Activated naive CD8-positive, alpha-beta T cell treated with anti-CD3 and anti-CD28 coated beads, Interleukin-2, amount 10 ng/mL, durations not matched to agents 7 days and 5 days (primary cell): ENCODE measurements around the gene CCM2. TPM values are rescaled to one million over a fixed set of nuclear protein-coding genes. Genes with fewer than 3 reads are reported as not detected.

Source experiments
- ATAC-seq: fragments of 150-1000 bp; cut with Tn5 transposase; one replicate; pipeline ENCODE4 v1.10.0; 2021; ENCODE audit warnings: low read depth, moderate library complexity
- POLR2A ChIA-PET: fragments of 350-600 bp; sonication (Branson Sonifier 250); formaldehyde crosslinking; loops from one replicate; lab custom pipeline; 2021; ENCODE audit warnings: antibody characterized with exemption; lab: Charles Lee
- DNase-seq: peaks from one replicate; pipeline ENCODE4 v3.0.0; 2021
- H3K27ac Mint-ChIP-seq: one replicate; pipeline ENCODE4 v1.8.0; 2022; ENCODE audit warnings: mild to moderate bottlenecking, mixed read lengths
- H3K27me3 Mint-ChIP-seq: one replicate; pipeline ENCODE4 v1.8.0; 2022; ENCODE audit warnings: mild to moderate bottlenecking, moderate library complexity, mixed read lengths
- H3K36me3 Mint-ChIP-seq: one replicate; pipeline ENCODE4 v1.8.0; 2021; ENCODE audit warnings: mild to moderate bottlenecking, mixed read lengths
- H3K4me1 Mint-ChIP-seq: one replicate; pipeline ENCODE4 v1.8.0; 2021; ENCODE audit warnings: mixed read lengths
- H3K4me3 Mint-ChIP-seq: one replicate; pipeline ENCODE4 v1.8.0; 2022; ENCODE audit warnings: mild to moderate bottlenecking, moderate library complexity, mixed read lengths
- H3K9me3 Mint-ChIP-seq: one replicate; pipeline ENCODE4 v1.8.0; 2021; ENCODE audit warnings: mixed read lengths
- total RNA-seq, 2 experiments: library from RNA; stranded (reverse); gene quantifications; one replicate each; pipeline ENCODE4 v1.2.3, GENCODE V29; 2021

Gene CCM2
- total RNA-seq, 2 experiments from 2014 or later, result 126 to 132 TPM

DNA sequence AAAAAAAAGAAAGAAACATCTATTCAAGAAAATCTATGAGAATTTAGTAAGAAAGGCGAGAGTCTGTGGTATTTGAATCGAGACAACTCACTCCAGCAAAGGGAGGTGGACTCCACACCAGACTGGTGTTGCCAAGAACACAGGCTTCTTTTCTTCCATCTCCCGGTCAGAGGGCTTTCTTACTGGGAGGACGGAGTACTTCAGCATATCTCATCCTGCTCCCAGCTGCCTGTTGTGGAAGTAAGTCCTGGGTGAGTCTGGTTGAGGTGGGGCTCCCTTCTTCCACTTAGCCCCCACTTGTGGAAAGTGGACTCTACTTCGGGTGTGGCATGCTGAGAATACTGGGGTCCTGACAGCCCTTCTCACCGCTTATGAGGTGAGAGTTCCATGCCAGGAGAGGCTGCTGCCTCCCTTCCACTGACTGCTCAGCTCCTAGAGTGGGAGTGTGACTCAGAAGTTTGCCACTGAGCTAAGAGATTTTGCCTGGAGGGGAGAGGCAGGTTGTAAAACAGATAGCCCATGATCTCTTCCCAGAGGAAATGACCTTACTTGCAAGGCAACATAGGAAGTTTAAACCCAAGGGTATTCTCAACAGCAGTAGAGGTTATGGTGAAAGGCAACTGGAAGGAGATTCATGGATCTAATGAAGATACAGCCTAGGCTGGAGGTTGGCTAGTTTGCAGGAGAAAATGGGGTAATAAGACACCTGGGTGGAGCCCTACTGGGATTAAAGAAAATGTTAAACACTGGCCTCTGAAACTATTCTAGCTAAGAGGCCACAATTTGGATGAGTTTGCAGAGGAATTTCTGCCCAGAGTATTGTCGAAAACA lies 92.3 kb downstream of the CCM2 start:
- POLR2A ChIA-PET, result no interaction called here
- ATAC-seq (no peak), DNase-seq (no peak)
- Mint-ChIP-seq H3K4me3 (no peak overlapping the region), H3K27me3 (peaks cover 25% of the 10 kb centered on the region), H3K27ac (no peak overlapping the region), H3K36me3 (peaks cover 3% of the 10 kb centered on the region), H3K4me1 (peaks cover 4% of the 10 kb centered on the region), H3K9me3 (peaks cover 1% of the 10 kb centered on the region)

- Mint-ChIP-seq H3K36me3 (peaks cover 3% of the 10 kb centered on the region), H3K9me3 (peaks cover 1% of the 10 kb centered on the region), H3K27ac (no peak overlapping the region), H3K4me3 (no peak overlapping the region), H3K4me1 (peaks cover 4% of the 10 kb centered on the region), H3K27me3 (peaks cover 25% of the 10 kb centered on the region)
- ATAC-seq (no peak), DNase-seq (no peak)
- POLR2A ChIA-PET, result no interaction called here
These were observed 92.9 kb downstream of the CCM2 start for GRCh38 chr7:45092931-45093235.

GRCh38 chr7:45098983-45099839 lies 99.2 kb downstream of the CCM2 start:
- H3K36me3 Mint-ChIP-seq, result peaks cover 2% of the 10 kb centered on the region
- POLR2A ChIA-PET, result interaction anchor here (0.6 to 1.1 kb wide), 3 partner anchors 11 to 133 kb away, joined by 3 to 4 read pairs (median 4); partner anchors contain the start of gene NACAD
- H3K27ac Mint-ChIP-seq, result no peak overlapping the region
- no peaks in the 10 kb centered on the region for H3K27me3 Mint-ChIP-seq
- DNase-seq (no peak), ATAC-seq (no peak)
- H3K9me3 Mint-ChIP-seq, result no peaks in the 10 kb centered on the region
- H3K4me3 Mint-ChIP-seq, result no peak overlapping the region
- H3K4me1 Mint-ChIP-seq, result no peaks in the 10 kb centered on the region

DNA sequence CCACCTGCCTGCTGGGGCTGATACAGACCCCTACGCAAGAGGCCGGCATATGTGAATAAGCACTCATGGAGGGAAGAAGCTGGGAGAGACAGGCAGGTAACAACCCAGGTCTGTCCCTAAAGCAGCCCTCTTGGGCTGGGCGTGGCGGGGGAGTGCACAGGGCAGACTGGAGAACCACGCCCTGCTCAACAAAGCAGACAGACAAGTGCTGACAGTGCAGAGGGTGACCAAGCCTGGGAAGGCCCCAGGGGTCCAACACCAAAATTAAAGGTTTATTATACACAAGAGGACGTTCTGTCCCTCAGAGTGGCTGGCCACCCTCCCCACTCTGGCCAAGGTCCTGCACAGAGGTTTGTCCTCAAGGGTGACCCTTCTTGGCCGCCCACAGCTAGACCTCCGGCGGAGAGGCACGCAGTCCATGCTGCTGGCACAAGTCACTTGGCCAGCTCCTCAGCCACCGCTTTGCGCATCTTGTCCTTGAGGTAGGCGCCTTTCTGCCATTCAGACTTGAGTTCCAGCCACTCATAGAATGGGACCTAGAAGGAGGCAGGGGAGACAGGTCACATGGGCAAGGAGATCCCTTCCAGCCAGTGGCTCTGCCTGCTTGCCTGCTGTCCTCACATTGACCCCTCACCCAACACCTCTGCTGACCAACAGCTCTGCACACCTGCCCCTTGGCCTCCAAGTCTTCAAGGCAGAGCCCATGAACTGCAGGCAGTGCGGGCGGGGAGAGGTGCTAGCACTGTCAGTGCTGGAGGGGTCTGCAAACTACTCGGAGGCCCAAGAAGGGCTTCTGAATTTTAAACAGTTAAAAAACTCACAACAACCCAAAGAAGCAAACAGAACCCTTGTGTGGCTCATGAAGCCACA lies 100.1 kb downstream of the CCM2 start:
- Mint-ChIP-seq H3K27ac (peak overlapping the region; percentile 61), H3K36me3 (peaks cover 2% of the 10 kb centered on the region), H3K9me3 (no peaks in the 10 kb centered on the region), H3K4me3 (no peak overlapping the region), H3K4me1 (no peaks in the 10 kb centered on the region), H3K27me3 (no peaks in the 10 kb centered on the region)
- POLR2A ChIA-PET, result interaction anchor here (0.6 to 1.1 kb wide), 4 partner anchors 10 to 134 kb away, joined by 3 to 4 read pairs (median 4); partner anchors contain the start of gene NACAD
- ATAC-seq, result no peak
- no peak for DNase-seq

- Mint-ChIP-seq H3K9me3 (no peaks in the 10 kb centered on the region), H3K4me3 (no peak overlapping the region), H3K36me3 (peaks cover 2% of the 10 kb centered on the region), H3K27me3 (no peaks in the 10 kb centered on the region), H3K27ac (no peak overlapping the region), H3K4me1 (no peaks in the 10 kb centered on the region)
- DNase-seq (no peak), ATAC-seq (no peak)
- POLR2A ChIA-PET, result interaction anchor here (1.0 kb wide), 1 partner anchor 10 kb away, joined by 3 read pairs; no protein-coding TSS in a partner anchor
These were observed 100.9 kb downstream of the CCM2 start for GRCh38 chr7:45100761-45101480.

GRCh38 chr7:45101748-45102147 lies 101.7 kb downstream of the CCM2 start:
- ATAC-seq, result no peak
- Mint-ChIP-seq H3K27me3 (no peaks in the 10 kb centered on the region), H3K9me3 (no peaks in the 10 kb centered on the region), H3K4me1 (no peaks in the 10 kb centered on the region), H3K27ac (no peak overlapping the region), H3K36me3 (peaks cover 2% of the 10 kb centered on the region), H3K4me3 (no peak overlapping the region)
- DNase-seq, result no peak
- POLR2A ChIA-PET, result interaction anchor here (1.1 kb wide), 1 partner anchor 15 kb away, joined by 3 read pairs; no protein-coding TSS in a partner anchor

DNA sequence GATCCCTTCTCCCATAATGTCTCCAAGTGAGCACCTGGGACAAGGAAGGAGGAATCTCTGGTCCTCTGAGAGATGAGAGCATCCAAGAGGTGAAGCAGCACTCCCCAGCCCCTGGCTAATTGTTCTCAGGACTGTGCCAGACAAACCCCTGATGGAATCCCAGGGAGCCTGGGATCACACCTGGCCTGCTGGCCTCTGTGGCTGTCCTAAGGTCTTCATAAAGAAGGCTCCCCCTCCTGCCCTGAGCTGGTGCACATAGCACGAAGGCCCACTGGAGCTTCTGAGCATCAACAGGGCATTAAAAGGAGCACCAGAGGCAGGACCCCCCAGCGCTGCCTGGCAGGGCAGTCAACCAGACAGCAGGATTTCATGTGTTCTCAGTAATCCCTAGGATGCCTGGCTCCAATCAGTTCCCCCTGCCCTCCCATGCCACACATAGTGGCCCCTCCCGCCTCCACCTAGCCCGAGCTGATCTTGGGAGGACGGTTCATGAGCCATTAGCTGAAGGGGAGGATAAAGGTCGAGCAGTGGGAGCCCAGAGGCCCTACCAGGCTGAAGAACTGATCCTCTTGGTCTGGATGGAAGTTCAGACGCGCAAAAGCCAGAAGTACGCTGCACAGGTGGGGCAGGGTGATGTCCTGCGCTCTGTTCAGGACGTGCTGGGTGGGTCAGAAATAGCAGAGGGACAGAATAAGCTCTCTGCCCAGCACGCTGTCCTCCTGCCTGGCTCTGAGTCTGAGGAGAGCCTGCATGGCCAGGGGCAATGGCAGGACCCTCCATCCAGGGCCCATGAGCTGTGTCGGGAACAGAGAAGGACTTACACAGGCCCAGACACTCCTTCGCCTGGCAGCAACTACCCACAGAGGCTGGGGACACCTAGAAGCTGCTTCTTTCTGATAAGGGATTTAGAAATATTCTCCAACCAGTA lies 103.0 kb downstream of the CCM2 start:
- Mint-ChIP-seq H3K4me1 (peaks cover 12% of the 10 kb centered on the region), H3K27ac (no peak overlapping the region), H3K27me3 (no peaks in the 10 kb centered on the region), H3K9me3 (no peaks in the 10 kb centered on the region), H3K36me3 (peaks cover 11% of the 10 kb centered on the region), H3K4me3 (no peak overlapping the region)
- no peak for DNase-seq
- ATAC-seq, result no peak
- POLR2A ChIA-PET, result no interaction called here

GRCh38 chr7:45103958-45104843 lies 104.2 kb downstream of the CCM2 start:
- ATAC-seq (no peak), DNase-seq (no peak)
- POLR2A ChIA-PET, result no interaction called here
- peaks cover 17% of the 10 kb centered on the region for H3K36me3 Mint-ChIP-seq
- H3K4me3 Mint-ChIP-seq, result no peak overlapping the region
- H3K9me3 Mint-ChIP-seq, result no peaks in the 10 kb centered on the region
- peaks cover 21% of the 10 kb centered on the region for H3K4me1 Mint-ChIP-seq
- H3K27me3 Mint-ChIP-seq, result no peaks in the 10 kb centered on the region
- H3K27ac Mint-ChIP-seq, result no peak overlapping the region

DNA sequence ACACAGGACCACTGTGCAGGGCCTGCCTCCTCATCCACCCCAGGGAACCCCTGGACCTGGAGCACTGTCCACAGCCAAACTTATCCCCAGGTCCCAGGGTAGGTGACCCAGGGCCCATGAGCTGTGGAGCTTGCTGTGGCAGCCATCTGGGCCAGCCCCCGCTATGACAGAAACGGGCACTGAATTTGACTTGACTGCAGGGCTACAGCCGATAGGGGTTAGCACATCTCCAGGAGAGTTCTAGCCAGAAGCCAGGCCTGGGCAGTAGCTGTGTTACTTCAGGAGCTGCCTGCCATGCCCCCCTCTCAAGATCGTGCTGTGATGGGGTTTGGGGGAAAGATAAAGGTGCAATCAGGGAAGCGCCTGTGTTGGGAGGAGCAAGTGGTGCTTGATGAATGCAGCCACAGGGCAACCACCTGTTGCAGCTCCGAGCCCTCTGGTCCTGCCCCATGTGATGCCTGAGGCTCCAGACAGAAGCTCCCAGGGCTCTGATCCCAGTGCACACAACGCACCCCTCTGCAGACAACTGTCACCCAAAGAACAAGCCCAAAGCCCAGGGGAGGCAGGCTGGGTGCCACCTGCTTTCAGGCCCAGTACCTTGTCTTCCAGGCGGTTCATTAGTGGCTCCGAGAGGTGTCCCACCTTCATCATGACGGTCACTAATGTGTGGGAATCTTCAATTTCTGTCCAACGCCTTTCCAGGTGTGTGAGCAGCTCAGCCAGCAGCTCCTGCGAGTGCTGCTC lies 105.0 kb downstream of the CCM2 start:
- Mint-ChIP-seq H3K9me3 (no peaks in the 10 kb centered on the region), H3K27me3 (no peaks in the 10 kb centered on the region), H3K27ac (no peak overlapping the region), H3K4me1 (peaks cover 23% of the 10 kb centered on the region), H3K4me3 (no peak overlapping the region), H3K36me3 (peaks cover 17% of the 10 kb centered on the region)
- ATAC-seq, result no peak
- POLR2A ChIA-PET, result no interaction called here
- DNase-seq, result no peak

- peaks cover 18% of the 10 kb centered on the region for H3K36me3 Mint-ChIP-seq
- no peak for ATAC-seq
- POLR2A ChIA-PET, result no interaction called here
- no peak overlapping the region for H3K4me3 Mint-ChIP-seq
- H3K27me3 Mint-ChIP-seq, result no peaks in the 10 kb centered on the region
- peaks cover 26% of the 10 kb centered on the region for H3K4me1 Mint-ChIP-seq
- no peaks in the 10 kb centered on the region for H3K9me3 Mint-ChIP-seq
- no peak overlapping the region for H3K27ac Mint-ChIP-seq
- DNase-seq, result no peak
These were observed 105.7 kb downstream of the CCM2 start for GRCh38 chr7:45105588-45106188.
